GM18868 (cell line): ENCODE results near the gene MPV17.
"Not testable (repeated sequence)": the region's sequence is repeated elsewhere in the genome, so short reads cannot be mapped to it uniquely, and the experiment has no call there.

ENCODE experiments used
- ATAC-seq: cut with Tn5 transposase; IDR thresholded peaks from one replicate; pipeline ENCODE4 v1.9.1; 2021; ENCODE audit warnings: mild to moderate bottlenecking, moderate library complexity; ENCODE audit not compliant: unreplicated experiment

Gene MPV17

DNA sequence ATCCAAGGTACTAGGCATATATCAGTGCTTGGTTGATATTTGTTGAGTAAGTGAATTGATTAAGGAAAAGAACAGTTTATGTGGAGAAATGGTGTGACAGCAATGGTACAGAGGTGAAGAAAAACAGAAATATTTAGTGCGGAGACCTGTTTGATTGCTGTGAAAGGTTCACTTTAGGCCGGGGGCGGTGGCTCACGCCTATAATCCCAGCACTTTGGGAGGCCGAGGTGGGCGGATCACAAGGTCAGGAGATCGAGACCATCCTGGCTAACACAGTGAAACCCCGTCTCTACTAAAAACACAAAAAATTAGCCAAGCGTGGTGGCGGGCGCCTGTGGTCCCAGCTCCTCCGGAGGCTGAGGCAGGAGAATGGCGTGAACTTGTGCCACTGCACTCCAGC is 54.6 kb downstream of the MPV17 start:
- not testable (repeated sequence) for ATAC-seq

DNA sequence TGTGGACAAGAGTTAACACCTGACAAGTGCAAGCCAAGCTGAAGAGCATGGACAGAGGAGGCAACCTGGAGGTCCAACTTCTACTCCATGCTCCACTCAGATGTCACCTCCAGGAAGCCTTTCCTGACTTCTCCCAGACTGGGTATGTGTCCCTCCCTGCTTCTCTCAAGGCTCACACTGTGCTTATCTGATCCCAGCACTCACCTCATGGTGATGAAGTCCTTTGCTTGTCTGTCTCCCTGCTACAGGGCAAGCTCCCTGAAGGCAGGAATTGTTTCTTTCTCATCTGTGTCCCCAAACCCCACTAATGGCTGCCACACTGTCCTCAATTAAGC is 57.4 kb downstream of the MPV17 start:
- no peak for ATAC-seq

DNA sequence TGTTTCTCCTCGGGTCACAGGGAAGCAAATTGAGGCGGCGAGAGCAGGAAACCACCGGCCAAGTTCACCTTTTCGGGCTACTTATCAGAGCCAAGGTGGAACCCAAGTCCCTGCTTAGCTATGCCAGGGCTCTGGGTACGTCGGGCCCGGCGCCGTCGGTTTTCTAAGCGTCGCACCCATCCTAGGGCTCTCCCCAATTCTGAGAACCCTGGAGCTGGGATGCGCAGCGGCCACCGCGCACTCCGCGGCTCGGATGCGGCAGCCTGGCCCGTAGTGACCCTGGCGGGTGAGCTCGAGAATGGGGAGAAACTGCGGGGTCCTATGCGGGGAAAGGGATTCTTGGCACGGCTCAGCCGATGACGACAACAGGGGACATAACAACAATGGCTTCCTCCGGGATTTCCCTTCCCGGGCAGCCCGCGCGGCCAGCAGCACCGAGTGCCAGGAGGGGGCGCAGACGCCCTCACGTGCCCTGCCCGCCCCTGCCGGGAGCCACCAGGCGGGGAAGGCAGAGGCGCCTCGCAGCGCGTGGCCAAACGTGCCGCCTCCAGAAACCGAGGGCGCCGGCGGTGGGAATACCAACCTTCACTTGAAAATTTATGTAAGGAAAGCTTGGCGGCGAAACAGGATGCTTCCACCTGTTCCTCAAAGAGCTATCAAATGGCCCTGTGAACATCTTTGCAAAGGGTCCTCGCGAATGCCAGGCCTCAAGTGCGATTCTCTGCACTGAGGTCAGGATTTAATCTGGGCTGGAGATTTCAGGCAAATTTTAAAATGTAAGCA is 58.0 kb downstream of the MPV17 start:
- no peak for ATAC-seq

DNA sequence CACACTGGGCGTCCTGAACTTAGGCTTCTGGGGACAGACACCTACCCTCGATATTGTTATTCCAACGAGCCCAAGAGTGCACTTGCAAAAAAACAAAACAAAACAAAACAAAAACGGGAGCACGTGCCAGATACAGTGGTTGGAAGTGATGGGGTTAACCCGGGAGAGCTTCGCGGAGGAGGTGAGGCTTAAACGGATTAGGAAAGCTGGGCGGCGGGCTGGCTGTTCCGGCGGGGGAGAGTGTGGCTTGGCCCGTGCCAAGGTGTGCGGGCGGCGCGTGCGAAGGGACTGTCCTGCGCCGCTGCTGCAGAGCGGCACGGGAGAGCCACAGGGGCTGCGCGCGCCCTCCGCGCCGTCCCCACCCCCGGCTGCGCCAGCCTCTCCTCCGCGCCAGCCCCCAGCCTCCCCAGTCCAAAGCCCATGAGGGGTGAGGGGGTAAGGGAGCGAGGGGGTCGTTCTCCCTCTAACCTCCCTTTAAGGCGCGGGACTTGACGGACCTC is 58.6 kb downstream of the MPV17 start:
- ATAC-seq, result no peak

DNA sequence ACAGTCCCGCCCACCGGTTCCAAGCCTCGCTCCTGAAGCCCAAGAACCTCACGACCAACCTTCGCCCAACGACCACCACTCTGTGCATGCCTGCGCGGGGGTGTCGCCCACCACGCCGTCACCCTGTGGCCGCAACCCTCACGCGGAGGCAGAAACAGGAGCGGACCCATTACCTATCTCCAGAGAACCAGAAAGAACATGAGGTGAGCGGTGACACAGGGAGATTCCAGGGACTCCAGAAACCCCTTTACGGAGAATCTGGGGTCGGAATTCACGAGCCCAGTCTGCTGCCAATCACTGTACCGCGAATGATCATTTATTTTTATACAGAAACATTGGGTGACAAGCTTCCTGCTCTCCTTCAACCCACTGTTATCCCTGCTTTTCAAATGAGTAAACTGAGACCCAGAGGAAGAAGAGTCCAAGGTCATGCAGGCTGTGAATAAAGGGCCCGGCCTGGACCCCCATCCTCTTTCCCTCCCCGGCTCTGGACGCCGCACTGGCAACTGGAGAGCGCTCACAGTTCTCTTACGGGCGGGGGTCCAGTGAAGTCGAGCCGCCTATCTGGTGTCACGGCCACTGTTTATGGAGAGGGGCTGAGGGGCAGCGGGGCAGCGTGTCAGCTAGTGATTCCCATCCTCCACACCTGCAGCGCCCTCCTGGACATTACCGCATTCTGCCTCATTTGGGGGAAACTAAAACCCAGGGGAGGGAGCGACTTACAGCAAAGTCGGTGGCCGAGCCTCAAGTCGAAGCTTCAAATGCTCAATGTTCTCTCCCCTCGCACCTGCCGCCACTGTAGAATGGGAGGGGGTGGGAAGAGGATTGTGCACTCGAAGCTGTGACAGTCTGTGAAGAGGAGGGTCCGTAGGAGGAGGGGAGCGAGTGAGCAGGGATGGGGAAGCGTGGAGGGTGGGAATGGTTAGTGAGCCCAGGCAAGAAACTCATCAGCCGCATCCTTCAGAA is 59.3 kb downstream of the MPV17 start:
- no peak for ATAC-seq

DNA sequence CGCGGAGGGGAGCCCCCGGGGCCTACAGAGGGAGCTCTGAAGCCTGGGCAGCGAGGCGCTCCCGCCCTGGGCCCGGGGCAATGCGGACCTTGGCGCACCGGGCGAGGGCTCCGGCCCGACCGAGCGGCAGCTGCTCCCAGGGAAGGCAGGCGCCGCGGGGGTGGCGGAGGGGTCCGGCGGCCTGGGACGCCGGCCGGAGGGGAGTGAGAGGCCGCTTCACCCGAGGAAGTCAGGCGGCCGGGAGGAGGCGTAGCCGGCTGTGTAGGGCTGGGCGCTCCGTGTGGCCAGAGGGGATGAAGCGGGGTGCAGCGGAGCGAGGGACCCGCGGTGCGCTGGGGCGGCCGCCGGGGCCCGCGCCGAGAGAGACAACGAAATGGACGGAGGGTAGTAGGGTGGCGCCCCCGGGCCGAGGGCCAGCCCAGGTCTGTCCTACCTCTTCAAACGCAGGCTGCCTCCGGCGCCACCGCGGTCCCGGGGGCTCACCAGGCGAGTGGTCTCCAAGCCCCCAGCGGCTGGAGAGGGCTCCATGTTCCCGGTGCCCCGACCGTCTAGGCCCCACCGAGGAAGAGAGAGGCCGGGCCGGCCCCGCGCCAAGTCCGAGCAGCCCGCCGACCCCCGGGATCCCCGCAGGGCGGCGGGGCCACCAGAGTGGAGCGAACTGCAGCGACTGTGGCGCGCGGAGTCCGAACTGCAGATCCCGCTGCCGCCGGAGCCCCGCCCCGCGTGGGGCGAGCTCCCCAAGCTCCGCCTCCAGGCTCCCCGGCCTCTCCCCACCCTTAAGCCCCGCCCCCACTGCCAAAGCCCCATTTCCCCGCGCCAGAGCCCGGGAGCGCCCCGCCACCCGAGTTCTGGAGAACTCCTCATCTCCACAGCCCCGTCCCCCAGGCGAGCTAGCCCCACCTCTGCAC is 60.3 kb downstream of the MPV17 start, which contains the start of gene SLC30A3:
SLC30A3 (minus strand) TSS at position 669 of the 908 bp plus-strand sequence; CDS start at position 528, 141 bp downstream.
- peak; percentile 45 for ATAC-seq

DNA sequence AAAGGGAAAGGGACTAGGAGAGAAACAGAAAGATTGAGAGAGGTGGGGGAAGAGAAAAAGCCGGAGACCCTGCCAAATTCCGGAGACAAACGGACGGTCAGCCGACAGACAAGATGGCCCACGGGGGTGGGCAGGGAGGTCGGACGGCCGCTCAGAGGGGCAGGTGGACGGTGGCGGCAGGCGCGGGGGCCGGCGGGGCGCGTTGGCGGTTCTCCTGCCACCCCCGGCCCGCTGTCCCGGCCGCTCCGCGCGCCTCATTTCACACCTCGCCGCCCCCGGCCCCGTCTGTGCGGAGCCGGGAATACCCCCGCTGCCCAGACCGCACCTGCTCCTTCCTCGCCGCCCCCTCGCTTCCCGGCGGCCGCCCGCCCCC is 61.0 kb downstream of the MPV17 start:
- ATAC-seq, result no peak

DNA sequence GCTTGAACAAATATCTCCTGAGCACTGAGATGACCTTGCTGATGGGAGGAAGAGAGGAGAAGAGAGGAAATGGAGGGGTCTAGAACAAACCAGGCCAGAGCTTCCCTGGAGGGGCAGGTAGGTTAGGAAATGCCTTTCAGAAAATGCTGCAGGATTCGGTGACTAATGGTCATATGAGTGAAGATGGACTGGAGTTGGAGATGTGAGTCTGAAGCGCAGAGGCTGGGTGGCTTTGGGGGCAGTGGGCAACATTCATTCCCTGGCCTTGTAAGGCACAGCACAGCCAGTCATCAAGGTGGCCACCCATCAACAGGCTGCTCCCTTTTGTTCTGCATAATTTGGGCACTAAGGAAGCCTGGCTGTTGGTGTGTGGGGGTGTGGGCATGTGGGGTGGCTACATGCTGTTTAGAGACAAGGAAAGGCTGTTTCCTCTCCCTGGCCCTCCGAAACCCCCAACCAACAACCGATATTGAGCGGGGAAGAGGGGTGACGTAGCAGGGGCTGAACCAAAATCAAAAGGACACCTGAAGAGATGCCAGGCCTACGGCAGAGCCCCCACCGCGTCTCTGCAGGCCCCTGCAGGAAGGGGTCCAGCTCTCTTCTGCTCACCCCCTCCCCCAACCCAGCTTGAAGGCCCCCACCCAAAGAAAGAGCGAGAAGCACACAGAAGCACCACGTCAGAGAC is 61.5 kb downstream of the MPV17 start:
- no peak for ATAC-seq
